GM18907 (cell line): ENCODE data around the gene MUC5B.

ENCODE experiments used
- ATAC-seq: cut with Tn5 transposase; IDR thresholded peaks from one replicate; pipeline ENCODE4 v1.9.1; 2021; ENCODE audit warnings: mild to moderate bottlenecking, moderate library complexity; ENCODE audit not compliant: unreplicated experiment

The MUC5B gene

GRCh38 chr11:1307163-1307870 lies 84.5 kb downstream of the MUC5B start:
- no peak for ATAC-seq

GRCh38 chr11:1307998-1308742 lies 85.3 kb downstream of the MUC5B start:
- no peak for ATAC-seq

- ATAC-seq, result peak; percentile 49
Observed at GRCh38 chr11:1308743-1309497, 86.1 kb downstream of the MUC5B start.

GRCh38 chr11:1309498-1310317 lies 86.8 kb downstream of the MUC5B start, which contains the start of gene TOLLIP:
TSS of gene TOLLIP (minus strand) at chr11:1309632. CDS start at chr11:1309498, 134 bp downstream.
- ATAC-seq, result peak; percentile 73

GRCh38 chr11:1310318-1310687 lies 87.4 kb downstream of the MUC5B start:
- no peak for ATAC-seq

GRCh38 chr11:1310772-1311468 lies 88.1 kb downstream of the MUC5B start:
- no peak for ATAC-seq
